NT2/D1 (cell line): ENCODE measurements around the gene PNN.

Experiments
- SUZ12 ChIP-seq: IDR thresholded peaks from 2 replicates; pipeline ENCODE4 v1.6.1; 2011; ENCODE audit not compliant: insufficient read length, insufficient read depth; ENCODE audit errors: extremely low read depth
- YY1 ChIP-seq: IDR thresholded peaks from 2 replicates; pipeline ENCODE4 v1.6.1; 2011; ENCODE audit not compliant: insufficient read length, insufficient read depth

GRCh38 chr14:39175445-39176262 lies 600 bp downstream of the PNN start:
- TF ChIP-seq YY1 (no peak), SUZ12 (no peak)
